Mesendoderm (in vitro differentiated cells): Measurements from ENCODE around the gene ECSIT.
"Not testable (repeated sequence)": the region's sequence is repeated elsewhere in the genome, so short reads cannot be mapped to it uniquely, and the experiment has no call there.

Source experiments
- DNase-seq: peaks from one replicate; pipeline ENCODE4 v3.0.0; 2013
- H2AK5ac ChIP-seq: 2 replicates; pipeline ENCODE4 v1.6.1; 2013; ENCODE audit warnings: low read length, inconsistent platforms
- H2BK120ac ChIP-seq: 2 replicates; pipeline ENCODE4 v1.6.1; 2013; ENCODE audit warnings: low read depth, mild to moderate bottlenecking, low read length, moderate library complexity, mixed read lengths
- H2BK15ac ChIP-seq: replicated peaks from 2 replicates; pipeline ENCODE4 v1.6.1; 2013; ENCODE audit warnings: low read depth, mild to moderate bottlenecking, moderate library complexity
- H2BK5ac ChIP-seq: 2 replicates; pipeline ENCODE4 v1.6.1; 2013; ENCODE audit warnings: low read length, inconsistent platforms
- H3K18ac ChIP-seq: 2 replicates; pipeline ENCODE4 v1.6.1; 2013; ENCODE audit warnings: mild to moderate bottlenecking, low read length, mixed read lengths
- H3K23ac ChIP-seq: one replicate; pipeline ENCODE4 v1.6.1; 2013; ENCODE audit warnings: low read length
- H3K27ac ChIP-seq: 2 replicates; pipeline ENCODE4 v1.5.1; 2013; ENCODE audit warnings: low read depth, mild to moderate bottlenecking, inconsistent platforms, low read length, moderate library complexity
- H3K27me3 ChIP-seq: 2 replicates; pipeline ENCODE4 v1.6.1; 2013; ENCODE audit warnings: low read length, control low read depth, mild to moderate bottlenecking, inconsistent platforms; ENCODE audit not compliant: insufficient read depth, poor library complexity
- H3K36me3 ChIP-seq: 2 replicates; pipeline ENCODE4 v1.6.1; 2013; ENCODE audit warnings: low read length, inconsistent platforms; ENCODE audit not compliant: control insufficient read depth, insufficient read depth
- H3K4ac ChIP-seq: one replicate; pipeline ENCODE4 v1.6.1; 2013; ENCODE audit warnings: low read depth, mild to moderate bottlenecking, low read length, moderate library complexity
- H3K4me1 ChIP-seq: 2 replicates; pipeline ENCODE4 v1.6.1; 2013; ENCODE audit warnings: low read depth, low read length, inconsistent platforms; ENCODE audit not compliant: control insufficient read depth
- H3K4me2 ChIP-seq: 2 replicates; pipeline ENCODE4 v1.6.1; 2013; ENCODE audit warnings: low read length
- H3K4me3 ChIP-seq: 2 replicates; pipeline ENCODE4 v1.5.1; 2013; ENCODE audit warnings: mild to moderate bottlenecking, low read length
- H3K56ac ChIP-seq: one replicate; pipeline ENCODE4 v1.6.1; 2013; ENCODE audit warnings: low read length
- H3K79me1 ChIP-seq: 2 replicates; pipeline ENCODE4 v1.6.1; 2013; ENCODE audit warnings: low read length, inconsistent platforms
- H3K79me2 ChIP-seq: 2 replicates; pipeline ENCODE4 v1.6.1; 2013; ENCODE audit warnings: mild to moderate bottlenecking, low read length; ENCODE audit not compliant: control insufficient read depth, insufficient read depth
- H3K9ac ChIP-seq: 2 replicates; pipeline ENCODE4 v1.6.1; 2013; ENCODE audit warnings: low read length, inconsistent platforms
- H4K5ac ChIP-seq: one replicate; pipeline ENCODE4 v1.6.1; 2013; ENCODE audit warnings: low read length
- H4K8ac ChIP-seq: one replicate; pipeline ENCODE4 v1.6.1; 2013; ENCODE audit warnings: low read depth, mild to moderate bottlenecking, control low read depth, low read length, moderate library complexity
- WGBS: extraction: QIAGEN DNeasy Blood & Tissue Kit; methylation state at CpG from one replicate; pipeline ENCODE4 v1.1.7; 2013; ENCODE audit warnings: low lambda C conversion rate, missing lambda C conversion rate; ENCODE audit not compliant: insufficient coverage; ENCODE audit errors: extremely low coverage; 5-methylcytosine and 5-hydroxymethylcytosine counted together

ECSIT gene

DNA sequence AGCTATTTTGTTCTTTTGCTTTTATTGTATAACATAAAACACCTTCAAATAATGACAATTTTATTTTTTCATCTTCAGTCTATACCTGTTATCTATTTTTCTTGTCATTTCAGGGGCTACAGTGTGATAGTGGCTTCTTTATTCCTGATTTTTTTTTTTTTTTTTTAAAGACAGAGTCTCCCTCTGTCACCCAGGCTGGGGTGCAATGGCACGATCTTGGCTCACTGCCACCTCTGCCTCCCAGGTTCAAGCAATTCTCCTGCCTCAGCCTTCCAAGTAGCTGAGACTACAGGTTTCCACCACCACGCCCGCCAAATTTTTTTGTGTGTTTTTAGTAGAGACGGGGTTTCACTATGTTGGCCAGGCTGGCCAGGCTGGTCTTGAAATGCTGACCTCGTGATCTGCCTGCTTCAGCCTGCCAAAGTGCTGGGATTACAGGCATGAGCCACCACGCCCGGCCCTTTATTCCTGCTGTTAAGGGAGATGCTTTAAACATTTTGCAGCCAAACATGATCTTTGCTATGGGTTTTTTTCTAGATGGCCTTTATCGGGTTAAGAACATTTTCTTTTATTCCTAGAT is 60.6 kb downstream of the ECSIT start:
- H3K56ac ChIP-seq, H3K4me2 ChIP-seq, H3K4me3 ChIP-seq, H3K79me1 ChIP-seq, H2BK15ac ChIP-seq, H2BK120ac ChIP-seq, H4K5ac ChIP-seq, H2BK5ac ChIP-seq, H2AK5ac ChIP-seq, H3K4me1 ChIP-seq, DNase-seq, H3K23ac ChIP-seq, H4K8ac ChIP-seq, H3K4ac ChIP-seq, H3K27me3 ChIP-seq, H3K27ac ChIP-seq, H3K36me3 ChIP-seq, H3K18ac ChIP-seq, H3K79me2 ChIP-seq, H3K9ac ChIP-seq: not testable (repeated sequence)
- no CpG with 5 or more reads among the region's 8 CpGs for WGBS

DNA sequence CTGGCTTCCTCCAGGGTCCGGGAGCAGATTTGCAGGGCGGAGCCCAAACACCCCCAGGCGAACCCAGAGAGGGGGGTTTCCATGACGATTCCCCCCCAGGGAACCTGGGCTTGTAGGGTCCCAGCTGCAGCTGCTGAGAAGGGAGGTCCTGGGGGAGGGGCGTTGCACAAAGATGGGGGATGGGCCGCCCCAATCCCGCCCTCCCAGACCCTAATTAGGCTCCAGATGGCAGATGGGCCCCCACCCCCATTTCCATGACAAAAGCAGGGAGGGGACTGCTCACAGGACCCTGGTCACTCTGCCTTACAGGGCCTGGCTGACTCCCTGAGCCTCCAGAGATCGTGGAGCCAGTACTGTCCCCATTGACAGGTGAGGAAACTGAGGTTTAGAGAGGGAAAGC is 63.3 kb downstream of the ECSIT start:
- WGBS = no CpG with 5 or more reads among the region's 8 CpGs
- H2BK15ac ChIP-seq = no peak overlapping the region
- no peak overlapping the region for H3K18ac ChIP-seq
- H3K27me3 ChIP-seq = no peaks in the 10 kb centered on the region
- no peaks in the 10 kb centered on the region for H3K79me2 ChIP-seq
- H3K4me2 ChIP-seq = no peak overlapping the region
- H3K27ac ChIP-seq = no peak overlapping the region
- H2BK120ac ChIP-seq = no peak overlapping the region
- no peak overlapping the region for H3K4ac ChIP-seq
- H3K56ac ChIP-seq = no peak overlapping the region
- no peak overlapping the region for H2BK5ac ChIP-seq
- H3K79me1 ChIP-seq = no peaks in the 10 kb centered on the region
- no peak overlapping the region for H3K23ac ChIP-seq
- H3K4me3 ChIP-seq = no peak overlapping the region
- no peak overlapping the region for H4K8ac ChIP-seq
- H3K4me1 ChIP-seq = no peaks in the 10 kb centered on the region
- no peak overlapping the region for H4K5ac ChIP-seq
- H2AK5ac ChIP-seq = no peak overlapping the region
- no peak for DNase-seq
- H3K36me3 ChIP-seq = no peaks in the 10 kb centered on the region
- H3K9ac ChIP-seq = no peak overlapping the region

DNA sequence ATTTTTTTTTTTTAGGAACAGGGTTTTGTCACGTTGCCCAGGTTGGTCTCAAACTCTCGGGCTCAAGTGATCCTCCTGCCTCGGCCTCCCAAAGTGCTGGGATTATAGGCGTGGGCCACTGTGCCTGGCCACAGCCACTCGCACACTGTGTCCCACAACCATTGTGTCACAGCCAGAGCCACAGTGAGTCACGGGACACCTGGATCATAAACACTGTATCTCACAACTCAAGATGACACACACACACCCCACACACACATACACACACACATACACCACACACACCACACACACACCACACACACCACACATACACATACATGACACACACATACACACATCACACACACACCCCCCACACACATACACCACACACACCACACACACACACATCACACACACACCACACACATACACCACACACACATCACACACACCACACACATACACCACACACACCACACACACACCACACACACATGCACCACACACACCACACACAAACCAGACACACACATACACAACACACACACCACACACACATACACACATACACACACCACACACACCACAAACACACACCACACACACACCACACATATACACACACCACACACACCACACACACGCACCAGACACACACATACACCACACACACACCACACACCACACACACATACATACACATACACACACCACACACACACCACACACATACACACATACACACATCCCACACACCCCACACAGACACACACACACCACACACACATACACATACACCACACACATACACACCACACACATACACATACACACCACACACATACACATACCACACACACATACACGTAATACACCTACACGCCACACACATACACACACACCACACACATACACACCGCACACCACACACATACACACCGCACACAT is 64.3 kb downstream of the ECSIT start:
- H3K36me3 ChIP-seq = no peaks in the 10 kb centered on the region
- H3K4me2 ChIP-seq = no peak overlapping the region
- H3K23ac ChIP-seq = no peak overlapping the region
- no peaks in the 10 kb centered on the region for H3K79me1 ChIP-seq
- H2BK15ac ChIP-seq = no peak overlapping the region
- no peak overlapping the region for H3K9ac ChIP-seq
- H3K4me3 ChIP-seq = no peak overlapping the region
- no peaks in the 10 kb centered on the region for H3K27me3 ChIP-seq
- H3K4me1 ChIP-seq = no peaks in the 10 kb centered on the region
- H2BK120ac ChIP-seq = no peak overlapping the region
- H4K5ac ChIP-seq = no peak overlapping the region
- H3K4ac ChIP-seq = no peak overlapping the region
- no peak overlapping the region for H3K18ac ChIP-seq
- no peak overlapping the region for H2BK5ac ChIP-seq
- H3K27ac ChIP-seq = no peak overlapping the region
- WGBS = 100% methylated on average over 5 of the region's 11 CpGs
- H3K79me2 ChIP-seq = no peaks in the 10 kb centered on the region
- H2AK5ac ChIP-seq = no peak overlapping the region
- no peak for DNase-seq
- no peak overlapping the region for H4K8ac ChIP-seq
- H3K56ac ChIP-seq = no peak overlapping the region

DNA sequence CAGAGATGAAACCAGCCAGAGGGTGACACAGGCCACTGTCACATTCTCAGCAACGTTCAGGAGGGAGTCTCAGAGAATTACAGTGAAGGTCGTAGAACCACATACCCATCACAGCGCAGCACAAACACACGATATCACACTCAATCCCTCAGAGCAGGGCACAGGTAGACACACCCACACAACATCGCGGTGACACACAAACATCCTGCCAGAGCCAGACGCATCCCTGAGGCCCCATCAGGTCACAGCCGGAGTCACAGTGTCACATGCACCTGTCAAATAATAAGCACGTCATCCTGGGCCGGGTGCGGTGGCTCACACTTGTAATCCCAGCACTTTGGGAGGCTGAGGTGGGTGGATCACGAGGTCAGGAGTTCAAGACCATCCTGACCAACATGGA is 65.5 kb downstream of the ECSIT start:
- Histone ChIP-seq H3K79me1 (no peaks in the 10 kb centered on the region), H3K27ac (no peak overlapping the region), H2BK120ac (no peak overlapping the region), H4K5ac (no peak overlapping the region), H3K36me3 (no peaks in the 10 kb centered on the region), H3K79me2 (no peaks in the 10 kb centered on the region), H4K8ac (no peak overlapping the region), H3K56ac (no peak overlapping the region), H3K18ac (no peak overlapping the region), H2BK15ac (no peak overlapping the region), H3K4me1 (no peaks in the 10 kb centered on the region), H3K23ac (no peak overlapping the region), H2AK5ac (no peak overlapping the region), H3K27me3 (no peaks in the 10 kb centered on the region), H3K4ac (no peak overlapping the region), H3K4me3 (no peak overlapping the region), H2BK5ac (no peak overlapping the region), H3K4me2 (no peak overlapping the region), H3K9ac (no peak overlapping the region)
- no CpG with 5 or more reads among the region's 12 CpGs for WGBS
- DNase-seq = no peak

DNA sequence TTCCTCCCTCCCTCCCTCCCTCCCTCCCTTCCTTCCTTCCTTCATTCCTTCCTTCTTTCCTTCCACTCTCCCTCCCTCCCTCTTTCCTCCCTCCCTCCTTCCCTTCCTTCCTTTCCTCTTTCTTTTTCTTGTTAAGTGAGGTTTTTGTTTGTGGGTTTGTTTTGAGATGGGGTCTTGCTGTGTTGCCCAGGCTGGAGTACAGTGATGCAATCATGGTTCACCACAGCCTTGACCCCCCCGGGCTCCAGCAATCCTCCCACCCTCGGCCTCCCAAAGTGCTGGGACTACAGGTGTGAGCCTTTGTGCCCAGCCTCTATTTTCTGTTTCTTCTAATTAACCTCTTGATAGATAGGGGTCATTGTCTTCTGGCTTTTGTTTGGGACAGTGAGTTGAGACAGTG is 67.5 kb downstream of the ECSIT start:
- no peak for DNase-seq
- Histone ChIP-seq H3K4me3 (no peak overlapping the region), H4K8ac (no peak overlapping the region), H3K23ac (no peak overlapping the region), H2BK15ac (no peak overlapping the region), H2AK5ac (no peak overlapping the region), H3K79me1 (no peaks in the 10 kb centered on the region), H3K4me2 (no peak overlapping the region), H3K4ac (no peak overlapping the region), H3K18ac (no peak overlapping the region), H4K5ac (no peak overlapping the region), H3K27me3 (no peaks in the 10 kb centered on the region), H3K36me3 (no peaks in the 10 kb centered on the region), H3K56ac (no peak overlapping the region), H3K27ac (no peak overlapping the region), H3K4me1 (no peaks in the 10 kb centered on the region), H2BK120ac (no peak overlapping the region), H3K9ac (no peak overlapping the region), H2BK5ac (no peak overlapping the region), H3K79me2 (no peaks in the 10 kb centered on the region)
- WGBS = no CpG with 5 or more reads among the region's 2 CpGs
